HEK293 (cell line): ENCODE measurements around the gene PMEL.
A peak's percentile ranks its signal among the peaks of the same experiment; 100 is the strongest.

ENCODE experiments used
- GFI1B ChIP-seq: fragments of 450-650 bp; formaldehyde crosslinking; IDR thresholded peaks from 2 replicates; pipeline ENCODE4 v1.5.1; 2016; ENCODE audit warnings: missing biosample characterization, missing genetic modification characterization
- IKZF3 ChIP-seq: fragments of 450-650 bp; IDR thresholded peaks from 2 replicates; pipeline ENCODE4 v1.5.0; 2018; ENCODE audit warnings: missing biosample characterization, mild to moderate bottlenecking, missing genetic modification characterization, moderate library complexity
- KLF16 ChIP-seq: fragments of 450-650 bp; formaldehyde crosslinking; IDR thresholded peaks from 2 replicates; pipeline ENCODE4 v1.5.1; 2017; ENCODE audit warnings: missing biosample characterization, missing genetic modification characterization
- MEIS1 ChIP-seq: sonication (generic); formaldehyde crosslinking; IDR thresholded peaks from 2 replicates; pipeline ENCODE4 v1.8.1; 2022; ENCODE audit warnings: missing genetic modification reagents, mild to moderate bottlenecking, borderline replicate concordance
- MYNN ChIP-seq: fragments of 450-650 bp; formaldehyde crosslinking; IDR thresholded peaks from 2 replicates; pipeline ENCODE4 v1.5.1; 2016; ENCODE audit warnings: missing biosample characterization, missing genetic modification characterization, borderline replicate concordance
- PRDM1 ChIP-seq: fragments of 450-650 bp; formaldehyde crosslinking; IDR thresholded peaks from 2 replicates; pipeline ENCODE4; 2016; ENCODE audit warnings: missing biosample characterization, missing genetic modification characterization
- SETDB1 ChIP-seq: IDR thresholded peaks from one replicate; pipeline ENCODE4 v1.6.1; 2017; ENCODE audit warnings: mild to moderate bottlenecking, low read length, moderate library complexity, mixed read lengths; ENCODE audit not compliant: insufficient read length
- SP3 ChIP-seq: fragments of 450-650 bp; formaldehyde crosslinking; IDR thresholded peaks from 2 replicates; pipeline ENCODE4 v1.5.1; 2016; ENCODE audit warnings: missing biosample characterization, missing genetic modification characterization
- TCF7L2 ChIP-seq: IDR thresholded peaks from 2 replicates; pipeline ENCODE4 v1.6.1; 2011; ENCODE audit warnings: low read depth, mild to moderate bottlenecking, inconsistent platforms, low read length, moderate library complexity, borderline replicate concordance
- TRIM28 ChIP-seq: IDR thresholded peaks from 2 replicates; pipeline ENCODE4 v1.6.1; 2011; ENCODE audit warnings: low read length, control low read depth, borderline replicate concordance
- ZBTB1 ChIP-seq: fragments of 450-650 bp; formaldehyde crosslinking; IDR thresholded peaks from 2 replicates; pipeline ENCODE4 v1.5.1; 2016; ENCODE audit warnings: missing biosample characterization, missing genetic modification characterization
- ZFHX2 ChIP-seq: fragments of 450-650 bp; formaldehyde crosslinking; conservative IDR thresholded peaks from 2 replicates; pipeline ENCODE4 v1.5.1; 2016; ENCODE audit warnings: missing biosample characterization, missing genetic modification characterization
- ZFP3 ChIP-seq: fragments of 450-650 bp; formaldehyde crosslinking; IDR thresholded peaks from 2 replicates; pipeline ENCODE4 v1.5.1; 2016; ENCODE audit warnings: low read depth, missing biosample characterization, missing genetic modification characterization
- ZNF133 ChIP-seq: fragments of 450-650 bp; formaldehyde crosslinking; IDR thresholded peaks from 2 replicates; pipeline ENCODE4 v1.5.1; 2016; ENCODE audit warnings: missing biosample characterization, missing genetic modification characterization
- ZNF169 ChIP-seq: fragments of 450-650 bp; formaldehyde crosslinking; IDR thresholded peaks from 2 replicates; pipeline ENCODE4 v1.5.1; 2016; ENCODE audit warnings: missing biosample characterization, missing genetic modification characterization
- ZNF2 ChIP-seq: fragments of 450-650 bp; formaldehyde crosslinking; IDR thresholded peaks from 2 replicates; pipeline ENCODE4 v1.5.1; 2016; ENCODE audit warnings: missing biosample characterization, missing genetic modification characterization
- ZNF202 ChIP-seq: fragments of 450-650 bp; formaldehyde crosslinking; IDR thresholded peaks from 2 replicates; pipeline ENCODE4 v1.5.1; 2016; ENCODE audit warnings: missing biosample characterization, missing genetic modification characterization, borderline replicate concordance
- ZNF214 ChIP-seq: fragments of 450-650 bp; formaldehyde crosslinking; IDR thresholded peaks from 2 replicates; pipeline ENCODE4 v1.5.1; 2017; ENCODE audit warnings: missing biosample characterization, mild to moderate bottlenecking, missing genetic modification characterization, borderline replicate concordance
- ZNF223 ChIP-seq: fragments of 450-650 bp; formaldehyde crosslinking; IDR thresholded peaks from 2 replicates; pipeline ENCODE4 v1.5.1; 2016; ENCODE audit warnings: missing biosample characterization, missing genetic modification characterization
- ZNF239 ChIP-seq: fragments of 450-650 bp; formaldehyde crosslinking; IDR thresholded peaks from 2 replicates; pipeline ENCODE4 v1.5.1; 2016; ENCODE audit warnings: missing biosample characterization, missing genetic modification characterization
- ZNF350 ChIP-seq: fragments of 450-650 bp; formaldehyde crosslinking; IDR thresholded peaks from 2 replicates; pipeline ENCODE4 v1.5.0; 2017; ENCODE audit warnings: missing biosample characterization, mild to moderate bottlenecking, missing genetic modification characterization
- ZNF510 ChIP-seq: fragments of 450-650 bp; formaldehyde crosslinking; IDR thresholded peaks from 2 replicates; pipeline ENCODE4 v1.5.1; 2018; ENCODE audit warnings: mild to moderate bottlenecking, missing genetic modification characterization, missing biosample characterization; ENCODE audit not compliant: insufficient replicate concordance
- ZNF555 ChIP-seq: fragments of 450-650 bp; formaldehyde crosslinking; conservative IDR thresholded peaks from 2 replicates; pipeline ENCODE4 v1.5.1; 2017; ENCODE audit warnings: missing biosample characterization, mild to moderate bottlenecking, missing genetic modification characterization, inconsistent platforms
- ZNF560 ChIP-seq: fragments of 450-650 bp; formaldehyde crosslinking; IDR thresholded peaks from 2 replicates; pipeline ENCODE4 v1.5.1; 2017; ENCODE audit warnings: missing biosample characterization, missing genetic modification characterization, borderline replicate concordance
- ZNF610 ChIP-seq: fragments of 450-650 bp; formaldehyde crosslinking; IDR thresholded peaks from 2 replicates; pipeline ENCODE4 v1.5.1; 2016; ENCODE audit warnings: missing biosample characterization, missing genetic modification characterization, borderline replicate concordance
- ZNF623 ChIP-seq: fragments of 450-650 bp; formaldehyde crosslinking; IDR thresholded peaks from 2 replicates; pipeline ENCODE4 v1.5.1; 2016; ENCODE audit warnings: missing biosample characterization, missing genetic modification characterization
- ZNF791 ChIP-seq: fragments of 450-650 bp; formaldehyde crosslinking; IDR thresholded peaks from 2 replicates; pipeline ENCODE4 v1.5.1; 2016; ENCODE audit warnings: missing biosample characterization, missing genetic modification characterization
- TF ChIP-seq, protein P1 (sequence below): fragments of 450-650 bp; formaldehyde crosslinking; IDR thresholded peaks from 2 replicates; pipeline ENCODE4 v1.5.0; 2017; ENCODE audit warnings: missing biosample characterization, missing genetic modification characterization, borderline replicate concordance
- TF ChIP-seq, protein P2 (sequence below): fragments of 450-650 bp; formaldehyde crosslinking; IDR thresholded peaks from 2 replicates; pipeline ENCODE4 v1.5.1; 2016; ENCODE audit warnings: missing biosample characterization, missing genetic modification characterization
- TF ChIP-seq, protein P3 (sequence below): fragments of 450-650 bp; formaldehyde crosslinking; IDR thresholded peaks from 2 replicates; pipeline ENCODE4 v1.5.1; 2017; ENCODE audit warnings: missing biosample characterization, missing genetic modification characterization
- TF ChIP-seq, protein P4 (sequence below): fragments of 450-650 bp; formaldehyde crosslinking; conservative IDR thresholded peaks from 2 replicates; pipeline ENCODE4 v1.5.1; 2016; ENCODE audit warnings: low read depth, missing biosample characterization, missing genetic modification characterization

Gene PMEL

DNA sequence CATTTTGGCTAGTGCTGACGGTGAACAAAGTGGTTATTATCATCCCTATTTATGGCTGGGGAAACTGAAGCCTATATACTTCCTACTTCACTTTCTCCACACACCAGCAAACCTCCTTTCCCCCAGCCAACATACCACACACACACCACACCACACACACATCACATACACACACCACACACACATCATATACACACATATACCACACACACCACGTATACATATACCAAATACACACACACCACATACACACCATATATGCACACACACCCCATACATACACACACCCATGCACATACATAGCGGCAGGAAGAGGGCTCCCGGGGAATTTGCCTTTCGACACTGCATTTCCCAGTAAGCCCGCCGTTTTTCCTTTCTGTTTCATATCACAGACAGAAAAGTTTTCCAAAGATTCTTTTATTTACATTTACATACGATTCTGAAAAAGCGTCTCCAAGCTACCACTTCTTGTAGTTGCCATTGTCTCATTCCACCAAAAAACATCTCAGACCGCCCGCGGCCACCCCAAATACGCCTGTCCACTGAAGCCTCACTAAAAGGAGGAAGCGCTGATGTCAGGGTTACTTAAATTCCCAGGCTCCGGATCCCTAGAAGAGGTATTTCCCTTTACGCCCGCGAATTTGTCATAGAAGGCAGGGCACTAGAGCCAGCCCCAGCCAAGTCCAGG, 7.2 kb upstream of the PMEL start (continued):
- TF ChIP-seq ZNF133 (no peak), ZNF214 (tag by site-specific recombination) (no peak), IKZF3 (peak; percentile 72), ZNF202 (tag by site-specific recombination) (no peak), ZNF510 (no peak), KLF16 (tag by site-specific recombination) (no peak), ZBTB1 (no peak), ZNF350 (tag by site-specific recombination) (no peak), ZFHX2 (no peak), TRIM28 (peak; percentile 60; the same call in 1 of the 2 replicates), SETDB1 (no peak), ZNF560 (tag by site-specific recombination) (no peak), GFI1B (tag by site-specific recombination) (no peak), ZNF223 (tag by site-specific recombination) (0 out of 2 replicates have a peak, but pooled peaks have one; percentile 24), PRDM1 (peak; percentile 99), ZNF239 (no peak), ZFP3 (tag by site-specific recombination) (no peak), ZNF610 (no peak), SP3 (tag by site-specific recombination) (no peak), ZNF555 (tag by site-specific recombination) (no peak), TCF7L2 (no peak), MEIS1 (CRISPR knock-in tag) (no peak), ZNF623 (tag by site-specific recombination) (no peak), MYNN (tag by site-specific recombination) (peak; percentile 82), ZNF791 (tag by site-specific recombination) (no peak), ZNF2 (tag by site-specific recombination) (peak; percentile 92), ZNF169 (0 out of 2 replicates have a peak, but pooled peaks have one; percentile 50)
- TF ChIP-seq, protein P1, sequence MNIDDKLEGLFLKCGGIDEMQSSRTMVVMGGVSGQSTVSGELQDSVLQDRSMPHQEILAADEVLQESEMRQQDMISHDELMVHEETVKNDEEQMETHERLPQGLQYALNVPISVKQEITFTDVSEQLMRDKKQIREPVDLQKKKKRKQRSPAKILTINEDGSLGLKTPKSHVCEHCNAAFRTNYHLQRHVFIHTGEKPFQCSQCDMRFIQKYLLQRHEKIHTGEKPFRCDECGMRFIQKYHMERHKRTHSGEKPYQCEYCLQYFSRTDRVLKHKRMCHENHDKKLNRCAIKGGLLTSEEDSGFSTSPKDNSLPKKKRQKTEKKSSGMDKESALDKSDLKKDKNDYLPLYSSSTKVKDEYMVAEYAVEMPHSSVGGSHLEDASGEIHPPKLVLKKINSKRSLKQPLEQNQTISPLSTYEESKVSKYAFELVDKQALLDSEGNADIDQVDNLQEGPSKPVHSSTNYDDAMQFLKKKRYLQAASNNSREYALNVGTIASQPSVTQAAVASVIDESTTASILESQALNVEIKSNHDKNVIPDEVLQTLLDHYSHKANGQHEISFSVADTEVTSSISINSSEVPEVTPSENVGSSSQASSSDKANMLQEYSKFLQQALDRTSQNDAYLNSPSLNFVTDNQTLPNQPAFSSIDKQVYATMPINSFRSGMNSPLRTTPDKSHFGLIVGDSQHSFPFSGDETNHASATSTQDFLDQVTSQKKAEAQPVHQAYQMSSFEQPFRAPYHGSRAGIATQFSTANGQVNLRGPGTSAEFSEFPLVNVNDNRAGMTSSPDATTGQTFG, result no peak
- TF ChIP-seq, protein P2, sequence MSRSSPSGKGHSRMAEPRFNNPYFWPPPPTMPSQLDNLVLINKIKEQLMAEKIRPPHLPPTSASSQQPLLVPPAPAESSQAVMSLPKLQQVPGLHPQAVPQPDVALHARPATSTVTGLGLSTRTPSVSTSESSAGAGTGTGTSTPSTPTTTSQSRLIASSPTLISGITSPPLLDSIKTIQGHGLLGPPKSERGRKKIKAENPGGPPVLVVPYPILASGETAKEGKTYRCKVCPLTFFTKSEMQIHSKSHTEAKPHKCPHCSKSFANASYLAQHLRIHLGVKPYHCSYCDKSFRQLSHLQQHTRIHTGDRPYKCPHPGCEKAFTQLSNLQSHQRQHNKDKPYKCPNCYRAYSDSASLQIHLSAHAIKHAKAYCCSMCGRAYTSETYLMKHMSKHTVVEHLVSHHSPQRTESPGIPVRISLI (tag by site-specific recombination), result no peak
- TF ChIP-seq, protein P3, sequence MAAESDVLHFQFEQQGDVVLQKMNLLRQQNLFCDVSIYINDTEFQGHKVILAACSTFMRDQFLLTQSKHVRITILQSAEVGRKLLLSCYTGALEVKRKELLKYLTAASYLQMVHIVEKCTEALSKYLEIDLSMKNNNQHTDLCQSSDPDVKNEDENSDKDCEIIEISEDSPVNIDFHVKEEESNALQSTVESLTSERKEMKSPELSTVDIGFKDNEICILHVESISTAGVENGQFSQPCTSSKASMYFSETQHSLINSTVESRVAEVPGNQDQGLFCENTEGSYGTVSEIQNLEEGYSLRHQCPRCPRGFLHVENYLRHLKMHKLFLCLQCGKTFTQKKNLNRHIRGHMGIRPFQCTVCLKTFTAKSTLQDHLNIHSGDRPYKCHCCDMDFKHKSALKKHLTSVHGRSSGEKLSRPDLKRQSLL (tag by site-specific recombination), result peak; percentile 91
- TF ChIP-seq, protein P4, sequence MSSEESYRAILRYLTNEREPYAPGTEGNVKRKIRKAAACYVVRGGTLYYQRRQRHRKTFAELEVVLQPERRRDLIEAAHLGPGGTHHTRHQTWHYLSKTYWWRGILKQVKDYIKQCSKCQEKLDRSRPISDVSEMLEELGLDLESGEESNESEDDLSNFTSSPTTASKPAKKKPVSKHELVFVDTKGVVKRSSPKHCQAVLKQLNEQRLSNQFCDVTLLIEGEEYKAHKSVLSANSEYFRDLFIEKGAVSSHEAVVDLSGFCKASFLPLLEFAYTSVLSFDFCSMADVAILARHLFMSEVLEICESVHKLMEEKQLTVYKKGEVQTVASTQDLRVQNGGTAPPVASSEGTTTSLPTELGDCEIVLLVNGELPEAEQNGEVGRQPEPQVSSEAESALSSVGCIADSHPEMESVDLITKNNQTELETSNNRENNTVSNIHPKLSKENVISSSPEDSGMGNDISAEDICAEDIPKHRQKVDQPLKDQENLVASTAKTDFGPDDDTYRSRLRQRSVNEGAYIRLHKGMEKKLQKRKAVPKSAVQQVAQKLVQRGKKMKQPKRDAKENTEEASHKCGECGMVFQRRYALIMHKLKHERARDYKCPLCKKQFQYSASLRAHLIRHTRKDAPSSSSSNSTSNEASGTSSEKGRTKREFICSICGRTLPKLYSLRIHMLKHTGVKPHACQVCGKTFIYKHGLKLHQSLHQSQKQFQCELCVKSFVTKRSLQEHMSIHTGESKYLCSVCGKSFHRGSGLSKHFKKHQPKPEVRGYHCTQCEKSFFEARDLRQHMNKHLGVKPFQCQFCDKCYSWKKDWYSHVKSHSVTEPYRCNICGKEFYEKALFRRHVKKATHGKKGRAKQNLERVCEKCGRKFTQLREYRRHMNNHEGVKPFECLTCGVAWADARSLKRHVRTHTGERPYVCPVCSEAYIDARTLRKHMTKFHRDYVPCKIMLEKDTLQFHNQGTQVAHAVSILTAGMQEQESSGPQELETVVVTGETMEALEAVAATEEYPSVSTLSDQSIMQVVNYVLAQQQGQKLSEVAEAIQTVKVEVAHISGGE (tag by site-specific recombination), result 0 out of 2 replicates have a peak, but pooled peaks have one; percentile 50
